Neural progenitor cell (in vitro differentiated cells): Measurements from ENCODE around the gene DLGAP4. TPM values are rescaled to one million over a fixed set of nuclear protein-coding genes. Genes with fewer than 3 reads are reported as not detected.
A peak's percentile ranks its signal among the peaks of the same experiment; 100 is the strongest.

Source experiments
- DNase-seq: peaks from one replicate; pipeline ENCODE4 v3.0.0-alpha.2; 2016; ENCODE audit warnings: low spot score
- H2AFZ ChIP-seq: fragments of 200-600 bp; sonication (generic); replicated peaks from 2 replicates; pipeline ENCODE4 v1.6.1; 2016; ENCODE audit warnings: antibody characterized with exemption
- H3F3A ChIP-seq: fragments of 200-600 bp; sonication (generic); 2 replicates; pipeline ENCODE4 v1.6.1; 2016; ENCODE audit warnings: antibody characterized with exemption, low read depth
- H3K27ac ChIP-seq: fragments of 200-600 bp; sonication (generic); 2 replicates; pipeline ENCODE4 v1.5.1; 2016; ENCODE audit warnings: mild to moderate bottlenecking
- H3K27me3 ChIP-seq: fragments of 200-600 bp; sonication (generic); 2 replicates; pipeline ENCODE4 v1.6.1; 2016; ENCODE audit warnings: mild to moderate bottlenecking, moderate library complexity
- H3K36me3 ChIP-seq: fragments of 200-600 bp; sonication (generic); 2 replicates; pipeline ENCODE4 v1.5.1; 2016
- H3K4me1 ChIP-seq: fragments of 200-600 bp; sonication (generic); 2 replicates; pipeline ENCODE4 v1.6.1; 2016; ENCODE audit warnings: mixed run types
- H3K4me2 ChIP-seq: fragments of 200-600 bp; sonication (generic); 2 replicates; pipeline ENCODE4 v1.6.1; 2016
- H3K4me3 ChIP-seq: fragments of 200-600 bp; sonication (generic); 2 replicates; pipeline ENCODE4 v1.5.1; 2016
- H3K79me2 ChIP-seq: fragments of 200-600 bp; sonication (generic); 2 replicates; pipeline ENCODE4 v1.6.1; 2016; ENCODE audit warnings: low read depth
- H3K9ac ChIP-seq: fragments of 200-600 bp; sonication (generic); 2 replicates; pipeline ENCODE4 v1.6.1; 2016
- H3K9me3 ChIP-seq: fragments of 200-600 bp; sonication (generic); 2 replicates; pipeline ENCODE4 v1.5.1; 2016; ENCODE audit warnings: low read depth
- H4K20me1 ChIP-seq: fragments of 200-600 bp; sonication (generic); 2 replicates; pipeline ENCODE4 v1.6.1; 2016; ENCODE audit warnings: low read depth
- H3K27ac Mint-ChIP-seq: 3 replicates; pipeline ENCODE4 v1.8.0; 2021; ENCODE audit warnings: mixed read lengths
- H3K27me3 Mint-ChIP-seq: 2 replicates; pipeline ENCODE4 v1.8.0; 2022; ENCODE audit warnings: low read depth, mild to moderate bottlenecking, inconsistent platforms, moderate library complexity, mixed read lengths; ENCODE audit not compliant: insufficient read depth
- H3K36me3 Mint-ChIP-seq: 3 replicates; pipeline ENCODE4 v1.8.0; 2021; ENCODE audit warnings: mixed read lengths
- H3K4me1 Mint-ChIP-seq: 3 replicates; pipeline ENCODE4 v1.8.0; 2021; ENCODE audit warnings: mixed read lengths
- H3K4me3 Mint-ChIP-seq: 3 replicates; pipeline ENCODE4 v1.8.0; 2021; ENCODE audit warnings: mild to moderate bottlenecking, moderate library complexity, mixed read lengths
- H3K9me3 Mint-ChIP-seq: 3 replicates; pipeline ENCODE4 v1.8.0; 2020; ENCODE audit warnings: mixed read lengths
- EZH2 ChIP-seq: fragments of 200-600 bp; sonication (generic); IDR thresholded peaks from 2 replicates; pipeline ENCODE4 v1.6.1; 2017; ENCODE audit warnings: antibody characterized with exemption, mild to moderate bottlenecking, moderate library complexity
- EZH2phosphoT487 ChIP-seq: fragments of 200-600 bp; sonication (generic); IDR thresholded peaks from 2 replicates; pipeline ENCODE4 v1.6.1; 2017; ENCODE audit warnings: antibody characterized with exemption
- total RNA-seq: library from RNA; depleted of rRNA; stranded (reverse); fragments of >200 nt; gene quantifications from 2 replicates; pipeline ENCODE4 v1.2.3, GENCODE V29; 2015; ENCODE audit warnings: low replicate concordance
- TF ChIP-seq, protein P1 (sequence below): fragments of 200-600 bp; sonication (generic); IDR thresholded peaks from 2 replicates; pipeline ENCODE4 v1.5.1; 2017; ENCODE audit warnings: antibody characterized with exemption, mild to moderate bottlenecking

DLGAP4 gene
- total RNA-seq, 1 donor from 2014 or later: 21.7 TPM

GRCh38 chr20:36394340-36394965 is 88.3 kb downstream of the DLGAP4 start:
- Mint-ChIP-seq H3K36me3 (no peaks in the 10 kb centered on the region), H3K9me3 (peaks cover 3% of the 10 kb centered on the region), H3K27me3 (peaks cover 18% of the 10 kb centered on the region), H3K4me3 (no peak overlapping the region), H3K4me1 (peaks cover 6% of the 10 kb centered on the region), H3K27ac (no peak overlapping the region)
- no peaks in the 10 kb centered on the region for H3K79me2 ChIP-seq
- no peaks in the 10 kb centered on the region for H3K9me3 ChIP-seq
- no peaks in the 10 kb centered on the region for H3K36me3 ChIP-seq
- DNase-seq: no peak
- H3K4me3 ChIP-seq: no peak overlapping the region
- H3K4me1 ChIP-seq: peaks cover 5% of the 10 kb centered on the region
- H3K27ac ChIP-seq: no peak overlapping the region
- no peak overlapping the region for H2AFZ ChIP-seq
- H3K4me2 ChIP-seq: no peak overlapping the region
- H4K20me1 ChIP-seq: no peaks in the 10 kb centered on the region
- TF ChIP-seq EZH2phosphoT487: no peak
- no peak for TF ChIP-seq EZH2
- TF ChIP-seq, protein P1, sequence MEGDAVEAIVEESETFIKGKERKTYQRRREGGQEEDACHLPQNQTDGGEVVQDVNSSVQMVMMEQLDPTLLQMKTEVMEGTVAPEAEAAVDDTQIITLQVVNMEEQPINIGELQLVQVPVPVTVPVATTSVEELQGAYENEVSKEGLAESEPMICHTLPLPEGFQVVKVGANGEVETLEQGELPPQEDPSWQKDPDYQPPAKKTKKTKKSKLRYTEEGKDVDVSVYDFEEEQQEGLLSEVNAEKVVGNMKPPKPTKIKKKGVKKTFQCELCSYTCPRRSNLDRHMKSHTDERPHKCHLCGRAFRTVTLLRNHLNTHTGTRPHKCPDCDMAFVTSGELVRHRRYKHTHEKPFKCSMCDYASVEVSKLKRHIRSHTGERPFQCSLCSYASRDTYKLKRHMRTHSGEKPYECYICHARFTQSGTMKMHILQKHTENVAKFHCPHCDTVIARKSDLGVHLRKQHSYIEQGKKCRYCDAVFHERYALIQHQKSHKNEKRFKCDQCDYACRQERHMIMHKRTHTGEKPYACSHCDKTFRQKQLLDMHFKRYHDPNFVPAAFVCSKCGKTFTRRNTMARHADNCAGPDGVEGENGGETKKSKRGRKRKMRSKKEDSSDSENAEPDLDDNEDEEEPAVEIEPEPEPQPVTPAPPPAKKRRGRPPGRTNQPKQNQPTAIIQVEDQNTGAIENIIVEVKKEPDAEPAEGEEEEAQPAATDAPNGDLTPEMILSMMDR: no peak
- no peak overlapping the region for H3K9ac ChIP-seq
- H3F3A ChIP-seq: no peaks in the 10 kb centered on the region
- H3K27me3 ChIP-seq: no peaks in the 10 kb centered on the region

GRCh38 chr20:36396340-36396739 is 90.2 kb downstream of the DLGAP4 start:
- peaks cover 3% of the 10 kb centered on the region for H3K4me1 ChIP-seq
- no peaks in the 10 kb centered on the region for H3K79me2 ChIP-seq
- Mint-ChIP-seq H3K36me3 (no peaks in the 10 kb centered on the region), H3K9me3 (peaks cover 3% of the 10 kb centered on the region), H3K27ac (no peak overlapping the region), H3K27me3 (peaks cover 22% of the 10 kb centered on the region), H3K4me1 (peaks cover 2% of the 10 kb centered on the region), H3K4me3 (peak overlapping the region; percentile 3)
- no peaks in the 10 kb centered on the region for H3F3A ChIP-seq
- DNase-seq: no peak
- no peaks in the 10 kb centered on the region for H3K27me3 ChIP-seq
- TF ChIP-seq, protein P1: no peak
- TF ChIP-seq EZH2phosphoT487 (no peak), EZH2 (no peak)
- H3K4me3 ChIP-seq: no peak overlapping the region
- H3K9me3 ChIP-seq: no peaks in the 10 kb centered on the region
- H3K27ac ChIP-seq: no peak overlapping the region
- H3K9ac ChIP-seq: no peak overlapping the region
- no peak overlapping the region for H3K4me2 ChIP-seq
- H4K20me1 ChIP-seq: no peaks in the 10 kb centered on the region
- H3K36me3 ChIP-seq: no peaks in the 10 kb centered on the region
- no peak overlapping the region for H2AFZ ChIP-seq

DNA sequence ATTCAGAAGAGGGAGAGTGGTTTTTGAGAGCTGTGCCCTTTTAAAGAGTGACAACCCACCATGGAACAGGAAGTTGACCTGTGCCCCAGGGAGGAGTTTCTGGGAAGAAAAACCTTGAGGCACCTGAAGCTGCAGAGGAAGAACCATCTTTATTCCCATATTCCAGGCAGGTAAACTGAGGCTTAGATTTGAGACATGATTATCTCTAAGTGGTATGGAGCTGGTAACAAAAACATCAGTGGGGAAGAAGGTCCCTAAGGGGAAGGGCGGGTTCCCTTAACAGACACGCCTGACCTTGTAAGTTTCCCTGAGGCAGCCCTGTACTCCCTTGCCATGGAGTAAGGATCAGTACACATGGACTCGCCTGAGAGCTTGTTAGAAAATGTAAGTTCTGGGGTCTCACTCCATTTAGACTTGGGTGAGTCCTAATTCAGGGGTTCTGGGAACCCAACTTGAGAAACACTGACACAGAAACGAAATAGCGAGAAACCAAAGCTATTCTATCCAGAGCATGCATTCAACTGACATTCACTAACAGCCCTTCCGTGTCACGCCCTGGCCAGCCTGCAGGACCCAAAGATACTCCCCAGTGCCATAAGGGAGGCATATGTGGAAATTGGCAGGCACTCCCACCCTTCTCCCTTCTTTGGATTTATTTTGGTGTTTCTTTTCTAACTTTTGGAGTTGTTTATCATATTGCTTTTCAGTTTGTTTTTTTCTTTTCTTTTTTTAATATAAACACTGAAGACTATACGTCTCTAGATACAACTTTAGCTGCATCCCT is 90.9 kb downstream of the DLGAP4 start:
- Histone ChIP-seq H3F3A (no peaks in the 10 kb centered on the region), H3K9ac (no peak overlapping the region), H3K4me1 (no peaks in the 10 kb centered on the region), H3K79me2 (no peaks in the 10 kb centered on the region), H2AFZ (no peak overlapping the region), H3K36me3 (no peaks in the 10 kb centered on the region), H3K4me3 (no peak overlapping the region), H3K27ac (no peak overlapping the region), H4K20me1 (no peaks in the 10 kb centered on the region), H3K27me3 (no peaks in the 10 kb centered on the region), H3K9me3 (no peaks in the 10 kb centered on the region), H3K4me2 (no peak overlapping the region)
- peaks cover 24% of the 10 kb centered on the region for H3K27me3 Mint-ChIP-seq
- H3K4me3 Mint-ChIP-seq: no peak overlapping the region
- H3K27ac Mint-ChIP-seq: no peak overlapping the region
- no peaks in the 10 kb centered on the region for H3K36me3 Mint-ChIP-seq
- H3K4me1 Mint-ChIP-seq: no peaks in the 10 kb centered on the region
- TF ChIP-seq EZH2phosphoT487: no peak
- TF ChIP-seq, protein P1: no peak
- no peak for TF ChIP-seq EZH2
- peaks cover 3% of the 10 kb centered on the region for H3K9me3 Mint-ChIP-seq
- DNase-seq: no peak
